ENCODE results near the gene TEX2.
"Not testable (repeated sequence)": the region's sequence is repeated elsewhere in the genome, so short reads cannot be mapped to it uniquely, and the experiment has no call there.

TEX2 gene

GRCh38 chr17:64139542-64139941 is 123.5 kb downstream of the TEX2 start:
- DNase-seq (ENCODE audit: low read depth in 2 of 2), result no peak

- DNase-seq (ENCODE audit: low read depth in 2 of 2), result no peak
These were observed 124.6 kb downstream of the TEX2 start for GRCh38 chr17:64138441-64138840.

- no peak for DNase-seq (ENCODE audit: low read depth in 2 of 2)
These were observed 128.1 kb downstream of the TEX2 start for GRCh38 chr17:64135000-64135399.

- DNase-seq (ENCODE audit: low read depth in 2 of 2), result no peak
These were observed 128.7 kb downstream of the TEX2 start for GRCh38 chr17:64134216-64134970.

GRCh38 chr17:64133546-64134215 is 129.4 kb downstream of the TEX2 start:
- DNase-seq (ENCODE audit: low read depth in 2 of 2), result no peak

- no peak for DNase-seq (ENCODE audit: low read depth in 2 of 2)
These were observed 131.3 kb downstream of the TEX2 start for GRCh38 chr17:64131606-64132270.

GRCh38 chr17:64130559-64131001 is 132.5 kb downstream of the TEX2 start:
- peak in 1 of 2 donors; percentile 34 for DNase-seq (ENCODE audit: low read depth in 2 of 2)

GRCh38 chr17:64129765-64130558 is 133.1 kb downstream of the TEX2 start, which contains the start of gene ERN1:
TSS of gene ERN1 (minus strand) at chr17:64130144. CDS start at chr17:64130029, 115 bp downstream.
- DNase-seq (ENCODE audit: low read depth in 2 of 2), result peak; percentile 86 to 87

- no peak for DNase-seq (ENCODE audit: low read depth in 2 of 2)
These were observed 133.6 kb downstream of the TEX2 start for GRCh38 chr17:64129515-64129764.

GRCh38 chr17:64128787-64129514 is 134.1 kb downstream of the TEX2 start:
- no peak for DNase-seq (ENCODE audit: low read depth in 2 of 2)

- no peak for DNase-seq (ENCODE audit: low read depth in 2 of 2)
These were observed 136.1 kb downstream of the TEX2 start for GRCh38 chr17:64126918-64127317.

- DNase-seq (ENCODE audit: low read depth in 2 of 2), result no peak
These were observed 137.1 kb downstream of the TEX2 start for GRCh38 chr17:64125937-64126336.

GRCh38 chr17:64124609-64125008 is 138.5 kb downstream of the TEX2 start:
- no peak for DNase-seq (ENCODE audit: low read depth in 2 of 2)

- DNase-seq (ENCODE audit: low read depth in 2 of 2), result no peak
These were observed 139.9 kb downstream of the TEX2 start for GRCh38 chr17:64123114-64123513.

GRCh38 chr17:64120972-64121786 is 141.9 kb downstream of the TEX2 start:
- DNase-seq (ENCODE audit: low read depth in 2 of 2), result not testable (repeated sequence)

GRCh38 chr17:64120159-64120810 is 142.8 kb downstream of the TEX2 start:
- DNase-seq (ENCODE audit: low read depth in 2 of 2), result no peak

GRCh38 chr17:64117981-64118979 is 144.8 kb downstream of the TEX2 start:
- no peak for DNase-seq (ENCODE audit: low read depth in 2 of 2)

GRCh38 chr17:64115822-64116534 is 147.1 kb downstream of the TEX2 start:
- DNase-seq (ENCODE audit: low read depth in 2 of 2), result no peak
